HCT116 (cell line): Measurements from ENCODE around the gene BRINP3. TPM values are rescaled to one million over a fixed set of nuclear protein-coding genes. Genes with fewer than 3 reads are reported as not detected.

ENCODE experiments used
- ATAC-seq: fragments of 200-7000 bp; cut with Tn5 transposase; 2 replicates; pipeline ENCODE4 v1.9.1; 2020; ENCODE audit warnings: mild to moderate bottlenecking, moderate library complexity
- BruUV-seq: library from RNA; stranded (reverse); fragments of 400-500 nt; replicated peaks from 2 replicates; lab custom pipeline; 2021; lab: Mats Ljungman, UMichigan
- CTCF ChIA-PET: fragments of 300-600 bp; sonication (Branson Sonifier 250); formaldehyde crosslinking; loops from one replicate; lab custom pipeline; 2021; ENCODE audit warnings: antibody characterized with exemption; lab: Charles Lee
- POLR2A ChIA-PET: fragments of 300-600, 350-600 bp; sonication (Branson Sonifier 250); formaldehyde crosslinking; loops from one replicate; lab custom pipeline; 2021; ENCODE audit warnings: antibody characterized with exemption; lab: Charles Lee
- RAD21 ChIA-PET, 2 experiments: fragments of 300-600 bp; sonication (Branson Sonifier 250); formaldehyde crosslinking; loops; one replicate each; lab custom pipeline; 2023; ENCODE audit warnings: low total read pairs in 2 of 2; ENCODE audit not compliant: uncharacterized antibody in 2 of 2, unreplicated experiment in 2 of 2, low non-redundant PET in 1 of 2; lab: Charles Lee
- DNase-seq: peaks from one replicate; pipeline ENCODE4 v3.0.0-alpha.2; 2010; ENCODE audit warnings: low read depth, low spot score
- H2AFZ ChIP-seq: fragments of 200-600 bp; shearing (Covaris generic), sonication (generic); 2 replicates; pipeline ENCODE4 v1.6.1; 2017; ENCODE audit warnings: low read depth, mixed run types, mixed read lengths, antibody characterized with exemption, low read length; ENCODE audit not compliant: poor library complexity, severe bottlenecking
- H3K27ac ChIP-seq: 2 replicates; pipeline ENCODE4 v1.5.1; 2012; ENCODE audit warnings: low read depth, low read length
- H3K27me3 ChIP-seq: fragments of 200-600 bp; sonication (generic); 2 replicates; pipeline ENCODE4 v1.6.1; 2016; ENCODE audit warnings: mixed run types, low read length, mixed read lengths; ENCODE audit not compliant: insufficient read depth
- H3K36me3 ChIP-seq, 2 experiments: fragments of 200-500 bp in 1 of 2; fragments of 200-600 bp in 1 of 2; sonication (Bioruptor generic) in 1 of 2; sonication (generic) in 1 of 2; 2 replicates each; pipeline versions ENCODE4 v1.5.1 to v1.6.1; 2014 to 2016; ENCODE audit warnings: low read length in 2 of 2, inconsistent platforms in 1 of 2, mixed read lengths in 1 of 2, mixed run types in 1 of 2; ENCODE audit not compliant: insufficient read depth in 2 of 2, control insufficient read depth in 1 of 2
- H3K4me1 ChIP-seq, 2 experiments: fragments of 200-600 bp in 1 of 2; sonication (generic) in 1 of 2; 2 replicates each; pipeline versions ENCODE4 v1.5.1 to v1.6.1; 2012 to 2017; ENCODE audit warnings: low read length in 2 of 2, inconsistent platforms in 1 of 2, mild to moderate bottlenecking in 1 of 2, mixed read lengths in 1 of 2, mixed run types in 1 of 2, moderate library complexity in 1 of 2; ENCODE audit not compliant: insufficient read depth in 2 of 2, control insufficient read depth in 1 of 2
- H3K4me2 ChIP-seq: fragments of 200-600 bp; sonication (generic); 2 replicates; pipeline ENCODE4 v1.6.1; 2017; ENCODE audit warnings: mixed run types, low read length, mixed read lengths
- H3K4me3 ChIP-seq, 2 experiments: fragments of 200-600 bp in 1 of 2; sonication (generic) in 1 of 2; replicated peaks in 1 of 2; 2 replicates each; pipeline ENCODE4 v1.5.1; 2011 to 2016; ENCODE audit warnings: low read length in 2 of 2, control low read depth in 1 of 2, low read depth in 1 of 2, mild to moderate bottlenecking in 1 of 2, mixed read lengths in 1 of 2, mixed run types in 1 of 2
- H3K79me2 ChIP-seq: fragments of 200-600 bp; sonication (generic); 2 replicates; pipeline ENCODE4 v1.6.1; 2017; ENCODE audit warnings: mild to moderate bottlenecking, mixed run types, low read length, moderate library complexity, mixed read lengths; ENCODE audit not compliant: insufficient read depth
- H3K9ac ChIP-seq: fragments of 200-600 bp; sonication (generic); 2 replicates; pipeline ENCODE4 v1.6.1; 2016; ENCODE audit warnings: low read length, mixed read lengths
- H3K9me2 ChIP-seq: fragments of 200-600 bp; sonication (generic), shearing (Covaris generic); 2 replicates; pipeline ENCODE4 v1.6.1; 2017; ENCODE audit warnings: mixed run types, mild to moderate bottlenecking, moderate library complexity; ENCODE audit not compliant: insufficient read depth
- H3K9me3 ChIP-seq, 2 experiments: fragments of 200-500 bp in 1 of 2; fragments of 200-600 bp in 1 of 2; sonication (Bioruptor generic) in 1 of 2; sonication (generic) in 1 of 2; 2 replicates each; pipeline ENCODE4 v1.6.1; 2014 to 2017; ENCODE audit warnings: low read length in 2 of 2, mixed read lengths in 2 of 2, inconsistent platforms in 1 of 2, low read depth in 1 of 2, mild to moderate bottlenecking in 1 of 2, mixed run types in 1 of 2, moderate library complexity in 1 of 2; ENCODE audit not compliant: control insufficient read depth in 1 of 2, insufficient read depth in 1 of 2
- H4K20me1 ChIP-seq: fragments of 200-600 bp; sonication (generic), shearing (Covaris generic); 2 replicates; pipeline ENCODE4 v1.6.1; 2017; ENCODE audit warnings: mixed run types, mild to moderate bottlenecking, moderate library complexity; ENCODE audit not compliant: insufficient read depth
- EGR1 ChIP-seq: IDR thresholded peaks from 2 replicates; pipeline ENCODE4 v1.6.1; 2012; ENCODE audit warnings: low read depth
- ELF1 ChIP-seq: IDR thresholded peaks from 2 replicates; pipeline ENCODE4 v1.6.1; 2012; ENCODE audit warnings: low read depth, borderline replicate concordance
- EZH2 ChIP-seq: fragments of 200-600 bp; sonication (generic); IDR thresholded peaks from 2 replicates; pipeline ENCODE4 v1.6.1; 2017; ENCODE audit warnings: antibody characterized with exemption, mixed run types
- FOSL1 ChIP-seq: IDR thresholded peaks from 2 replicates; pipeline ENCODE4 v1.6.1; 2012; ENCODE audit warnings: low read depth
- JUND ChIP-seq: IDR thresholded peaks from 2 replicates; pipeline ENCODE4 v1.6.1; 2012
- POLR2AphosphoS5 ChIP-seq: IDR thresholded peaks from 2 replicates; pipeline ENCODE4 v1.6.1; 2011; ENCODE audit warnings: mild to moderate bottlenecking, low read depth, low read length, moderate library complexity
- SIN3A ChIP-seq: IDR thresholded peaks from 2 replicates; pipeline ENCODE4 v1.6.1; 2012; ENCODE audit warnings: low read depth
- SP1 ChIP-seq: IDR thresholded peaks from 2 replicates; pipeline ENCODE4 v1.6.1; 2012; ENCODE audit warnings: low read depth
- SRF ChIP-seq: IDR thresholded peaks from 2 replicates; pipeline ENCODE4 v1.6.1; 2012; ENCODE audit warnings: low read depth
- TCF7L2 ChIP-seq: IDR thresholded peaks from 2 replicates; pipeline ENCODE4 v1.7.0; 2011; ENCODE audit warnings: borderline replicate concordance, inconsistent platforms; ENCODE audit not compliant: insufficient read depth, insufficient read length; ENCODE audit errors: extremely low read depth
- YY1 ChIP-seq: IDR thresholded peaks from 2 replicates; pipeline ENCODE4 v1.6.1; 2011; ENCODE audit warnings: low read length, low read depth, moderate library complexity, mild to moderate bottlenecking; ENCODE audit not compliant: insufficient replicate concordance; ENCODE audit errors: extremely low read depth
- ZFX ChIP-seq: fragments of 450-650 bp; IDR thresholded peaks from 2 replicates; pipeline ENCODE4 v1.6.1; 2017
- ZNF274 ChIP-seq: fragments of 200-500 bp; sonication (Bioruptor generic); IDR thresholded peaks from 2 replicates; pipeline ENCODE4 v1.6.1; 2014; ENCODE audit warnings: mild to moderate bottlenecking, low read depth, low read length, inconsistent platforms
- intact Hi-C: fragments of 100-400 bp; cut with micrococcal nuclease; formaldehyde crosslinking; loops from 2 replicates; pipeline ENCODE4 v1.10.0; 2022
- total RNA-seq: library from RNA; stranded (reverse); gene quantifications from one replicate; pipeline ENCODE4 v1.2.1, GENCODE V29; 2021; ENCODE audit not compliant: unreplicated experiment
- TF ChIP-seq, protein P1 (sequence below): IDR thresholded peaks from 2 replicates; pipeline ENCODE4 v1.6.1; 2012
- TF ChIP-seq, protein P2 (sequence below), 3 experiments: fragments of 200-600 bp in 1 of 3; sonication (generic) in 1 of 3; IDR thresholded peaks in 2 of 3; conservative IDR thresholded peaks in 1 of 3; 2 replicates each; pipeline ENCODE4 v1.5.1; 2012 to 2017; ENCODE audit warnings: low read depth in 2 of 3, low read length in 2 of 3, antibody characterized with exemption in 1 of 3, borderline replicate concordance in 1 of 3, control low read depth in 1 of 3, mild to moderate bottlenecking in 1 of 3, mixed read lengths in 1 of 3, mixed run types in 1 of 3, moderate library complexity in 1 of 3; ENCODE audit not compliant: insufficient read depth in 1 of 3
- TF ChIP-seq, protein P3 (sequence below): IDR thresholded peaks from 2 replicates; pipeline ENCODE4 v1.6.1; 2011; ENCODE audit warnings: mild to moderate bottlenecking, low read length, moderate library complexity; ENCODE audit not compliant: insufficient replicate concordance; ENCODE audit errors: extremely low read depth
- TF ChIP-seq, protein P4 (sequence below): IDR thresholded peaks from 2 replicates; pipeline ENCODE4 v1.6.1; 2012; ENCODE audit warnings: low read depth
- TF ChIP-seq, protein P5 (sequence below): IDR thresholded peaks from 2 replicates; pipeline ENCODE4 v1.6.1; 2012

The BRINP3 gene
- total RNA-seq, 1 experiment from 2014 or later = not detected

DNA sequence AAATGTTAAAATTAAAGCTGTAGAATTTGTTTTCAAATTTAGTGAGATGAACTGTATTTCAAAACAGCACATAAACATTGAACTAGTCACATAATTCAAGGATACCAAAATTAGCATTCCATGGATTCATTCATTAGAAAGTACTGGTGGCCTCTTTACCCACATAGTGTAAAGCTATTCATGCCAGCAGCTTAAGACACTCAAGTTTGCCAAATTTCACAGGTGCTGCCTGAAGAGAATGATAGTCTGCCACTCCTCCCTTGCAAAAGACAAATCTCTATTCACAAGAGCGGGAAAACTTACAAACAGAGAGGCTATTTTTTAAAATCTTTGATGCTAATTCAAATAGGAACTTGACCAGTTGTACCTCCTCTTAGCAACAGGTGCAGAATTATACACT is 337.0 kb downstream of the BRINP3 start (continued):
- TF ChIP-seq EZH2 = no peak
- no peak for TF ChIP-seq EGR1

DNA sequence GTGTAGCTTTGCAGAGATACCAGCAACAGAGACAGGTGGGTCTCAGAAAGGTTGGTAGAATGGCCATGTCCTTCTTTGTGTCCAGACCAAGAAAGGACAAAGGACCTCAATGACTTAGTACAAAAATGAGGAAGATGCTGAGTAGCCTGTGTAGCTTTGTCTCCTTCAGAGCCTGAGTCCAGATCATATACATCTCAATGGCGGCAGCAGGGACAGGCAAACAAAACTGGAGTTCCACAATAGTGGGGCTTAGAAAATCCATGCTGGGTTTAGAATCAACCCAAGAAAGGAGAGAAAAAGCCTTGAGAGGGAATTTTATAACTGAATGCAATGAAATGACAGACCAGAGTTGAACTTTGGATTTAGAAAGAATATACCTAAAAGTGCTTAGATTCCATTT is 339.0 kb downstream of the BRINP3 start:
- H3K79me2 ChIP-seq = no peaks in the 10 kb centered on the region
- H3K4me1 ChIP-seq = no peaks in the 10 kb centered on the region
- H3K9me2 ChIP-seq = no peaks in the 10 kb centered on the region
- DNase-seq (no peak), ATAC-seq (no peak)
- POLR2A ChIA-PET = no interaction called here
- intact Hi-C loops = no loop called here
- no peak overlapping the region for H3K9ac ChIP-seq
- no peak overlapping the region for H2AFZ ChIP-seq
- no peaks in the 10 kb centered on the region for H3K36me3 ChIP-seq
- no peak overlapping the region for H3K4me3 ChIP-seq
- BruUV-seq = no TSS peak
- H3K27ac ChIP-seq = no peak overlapping the region
- H3K4me2 ChIP-seq = no peak overlapping the region
- RAD21 ChIA-PET = no interaction called here
- no peaks in the 10 kb centered on the region for H4K20me1 ChIP-seq
- H3K27me3 ChIP-seq = no peaks in the 10 kb centered on the region
- TF ChIP-seq ELF1 (no peak), EGR1 (no peak), SIN3A (no peak), FOSL1 (no peak), JUND (no peak), SRF (no peak), POLR2AphosphoS5 (no peak), YY1 (no peak), SP1 (no peak), ZNF274 (no peak), TCF7L2 (no peak), EZH2 (no peak), ZFX (no peak)
- TF ChIP-seq, protein P1, sequence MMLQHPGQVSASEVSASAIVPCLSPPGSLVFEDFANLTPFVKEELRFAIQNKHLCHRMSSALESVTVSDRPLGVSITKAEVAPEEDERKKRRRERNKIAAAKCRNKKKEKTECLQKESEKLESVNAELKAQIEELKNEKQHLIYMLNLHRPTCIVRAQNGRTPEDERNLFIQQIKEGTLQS = no peak
- TF ChIP-seq, protein P2, sequence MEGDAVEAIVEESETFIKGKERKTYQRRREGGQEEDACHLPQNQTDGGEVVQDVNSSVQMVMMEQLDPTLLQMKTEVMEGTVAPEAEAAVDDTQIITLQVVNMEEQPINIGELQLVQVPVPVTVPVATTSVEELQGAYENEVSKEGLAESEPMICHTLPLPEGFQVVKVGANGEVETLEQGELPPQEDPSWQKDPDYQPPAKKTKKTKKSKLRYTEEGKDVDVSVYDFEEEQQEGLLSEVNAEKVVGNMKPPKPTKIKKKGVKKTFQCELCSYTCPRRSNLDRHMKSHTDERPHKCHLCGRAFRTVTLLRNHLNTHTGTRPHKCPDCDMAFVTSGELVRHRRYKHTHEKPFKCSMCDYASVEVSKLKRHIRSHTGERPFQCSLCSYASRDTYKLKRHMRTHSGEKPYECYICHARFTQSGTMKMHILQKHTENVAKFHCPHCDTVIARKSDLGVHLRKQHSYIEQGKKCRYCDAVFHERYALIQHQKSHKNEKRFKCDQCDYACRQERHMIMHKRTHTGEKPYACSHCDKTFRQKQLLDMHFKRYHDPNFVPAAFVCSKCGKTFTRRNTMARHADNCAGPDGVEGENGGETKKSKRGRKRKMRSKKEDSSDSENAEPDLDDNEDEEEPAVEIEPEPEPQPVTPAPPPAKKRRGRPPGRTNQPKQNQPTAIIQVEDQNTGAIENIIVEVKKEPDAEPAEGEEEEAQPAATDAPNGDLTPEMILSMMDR (IDR thresholded peaks at IDR 0.05 in 2 of 3, conservative IDR thresholded peaks at IDR 0.05 in 1 of 3; ENCODE audit: borderline replicate concordance in 1 of 3, insufficient read depth in 1 of 3, low read depth in 2 of 3, low read length in 2 of 3) = no peak
- TF ChIP-seq, protein P3, sequence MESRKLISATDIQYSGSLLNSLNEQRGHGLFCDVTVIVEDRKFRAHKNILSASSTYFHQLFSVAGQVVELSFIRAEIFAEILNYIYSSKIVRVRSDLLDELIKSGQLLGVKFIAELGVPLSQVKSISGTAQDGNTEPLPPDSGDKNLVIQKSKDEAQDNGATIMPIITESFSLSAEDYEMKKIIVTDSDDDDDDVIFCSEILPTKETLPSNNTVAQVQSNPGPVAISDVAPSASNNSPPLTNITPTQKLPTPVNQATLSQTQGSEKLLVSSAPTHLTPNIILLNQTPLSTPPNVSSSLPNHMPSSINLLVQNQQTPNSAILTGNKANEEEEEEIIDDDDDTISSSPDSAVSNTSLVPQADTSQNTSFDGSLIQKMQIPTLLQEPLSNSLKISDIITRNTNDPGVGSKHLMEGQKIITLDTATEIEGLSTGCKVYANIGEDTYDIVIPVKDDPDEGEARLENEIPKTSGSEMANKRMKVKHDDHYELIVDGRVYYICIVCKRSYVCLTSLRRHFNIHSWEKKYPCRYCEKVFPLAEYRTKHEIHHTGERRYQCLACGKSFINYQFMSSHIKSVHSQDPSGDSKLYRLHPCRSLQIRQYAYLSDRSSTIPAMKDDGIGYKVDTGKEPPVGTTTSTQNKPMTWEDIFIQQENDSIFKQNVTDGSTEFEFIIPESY = no peak
- TF ChIP-seq, protein P4, sequence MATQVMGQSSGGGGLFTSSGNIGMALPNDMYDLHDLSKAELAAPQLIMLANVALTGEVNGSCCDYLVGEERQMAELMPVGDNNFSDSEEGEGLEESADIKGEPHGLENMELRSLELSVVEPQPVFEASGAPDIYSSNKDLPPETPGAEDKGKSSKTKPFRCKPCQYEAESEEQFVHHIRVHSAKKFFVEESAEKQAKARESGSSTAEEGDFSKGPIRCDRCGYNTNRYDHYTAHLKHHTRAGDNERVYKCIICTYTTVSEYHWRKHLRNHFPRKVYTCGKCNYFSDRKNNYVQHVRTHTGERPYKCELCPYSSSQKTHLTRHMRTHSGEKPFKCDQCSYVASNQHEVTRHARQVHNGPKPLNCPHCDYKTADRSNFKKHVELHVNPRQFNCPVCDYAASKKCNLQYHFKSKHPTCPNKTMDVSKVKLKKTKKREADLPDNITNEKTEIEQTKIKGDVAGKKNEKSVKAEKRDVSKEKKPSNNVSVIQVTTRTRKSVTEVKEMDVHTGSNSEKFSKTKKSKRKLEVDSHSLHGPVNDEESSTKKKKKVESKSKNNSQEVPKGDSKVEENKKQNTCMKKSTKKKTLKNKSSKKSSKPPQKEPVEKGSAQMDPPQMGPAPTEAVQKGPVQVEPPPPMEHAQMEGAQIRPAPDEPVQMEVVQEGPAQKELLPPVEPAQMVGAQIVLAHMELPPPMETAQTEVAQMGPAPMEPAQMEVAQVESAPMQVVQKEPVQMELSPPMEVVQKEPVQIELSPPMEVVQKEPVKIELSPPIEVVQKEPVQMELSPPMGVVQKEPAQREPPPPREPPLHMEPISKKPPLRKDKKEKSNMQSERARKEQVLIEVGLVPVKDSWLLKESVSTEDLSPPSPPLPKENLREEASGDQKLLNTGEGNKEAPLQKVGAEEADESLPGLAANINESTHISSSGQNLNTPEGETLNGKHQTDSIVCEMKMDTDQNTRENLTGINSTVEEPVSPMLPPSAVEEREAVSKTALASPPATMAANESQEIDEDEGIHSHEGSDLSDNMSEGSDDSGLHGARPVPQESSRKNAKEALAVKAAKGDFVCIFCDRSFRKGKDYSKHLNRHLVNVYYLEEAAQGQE = no peak
- TF ChIP-seq, protein P5, sequence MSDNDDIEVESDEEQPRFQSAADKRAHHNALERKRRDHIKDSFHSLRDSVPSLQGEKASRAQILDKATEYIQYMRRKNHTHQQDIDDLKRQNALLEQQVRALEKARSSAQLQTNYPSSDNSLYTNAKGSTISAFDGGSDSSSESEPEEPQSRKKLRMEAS = no peak
- CTCF ChIA-PET = no interaction called here
- H3K9me3 ChIP-seq = no peaks in the 10 kb centered on the region
